ENCODE results near the gene VPS52.

The VPS52 gene

DNA sequence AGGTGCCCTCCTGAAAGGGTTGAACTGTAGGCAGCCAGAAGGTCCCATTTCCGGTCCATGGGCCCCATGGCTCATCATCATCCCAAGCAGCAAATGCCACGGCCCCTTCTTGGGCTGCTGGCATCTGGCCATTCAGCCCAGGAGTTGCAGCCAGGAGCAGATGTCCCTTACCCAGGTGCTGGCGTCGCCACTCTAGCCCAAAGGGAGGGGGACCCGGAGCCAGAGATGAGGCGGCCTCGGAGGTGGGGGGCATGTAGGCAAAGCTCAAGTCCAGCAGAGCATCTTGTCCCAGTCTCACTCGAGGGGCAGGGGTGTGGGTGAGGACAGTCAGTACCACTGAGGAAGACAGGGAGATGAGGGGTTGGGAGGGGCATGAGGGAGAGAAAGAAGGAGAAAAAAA is 33.4 kb upstream of the VPS52 start:
- TF ChIP-seq, protein P1, sequence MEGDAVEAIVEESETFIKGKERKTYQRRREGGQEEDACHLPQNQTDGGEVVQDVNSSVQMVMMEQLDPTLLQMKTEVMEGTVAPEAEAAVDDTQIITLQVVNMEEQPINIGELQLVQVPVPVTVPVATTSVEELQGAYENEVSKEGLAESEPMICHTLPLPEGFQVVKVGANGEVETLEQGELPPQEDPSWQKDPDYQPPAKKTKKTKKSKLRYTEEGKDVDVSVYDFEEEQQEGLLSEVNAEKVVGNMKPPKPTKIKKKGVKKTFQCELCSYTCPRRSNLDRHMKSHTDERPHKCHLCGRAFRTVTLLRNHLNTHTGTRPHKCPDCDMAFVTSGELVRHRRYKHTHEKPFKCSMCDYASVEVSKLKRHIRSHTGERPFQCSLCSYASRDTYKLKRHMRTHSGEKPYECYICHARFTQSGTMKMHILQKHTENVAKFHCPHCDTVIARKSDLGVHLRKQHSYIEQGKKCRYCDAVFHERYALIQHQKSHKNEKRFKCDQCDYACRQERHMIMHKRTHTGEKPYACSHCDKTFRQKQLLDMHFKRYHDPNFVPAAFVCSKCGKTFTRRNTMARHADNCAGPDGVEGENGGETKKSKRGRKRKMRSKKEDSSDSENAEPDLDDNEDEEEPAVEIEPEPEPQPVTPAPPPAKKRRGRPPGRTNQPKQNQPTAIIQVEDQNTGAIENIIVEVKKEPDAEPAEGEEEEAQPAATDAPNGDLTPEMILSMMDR (IDR thresholded peaks at IDR 0.05; ENCODE audit: low read depth, low read length), result no peak
- no peak for TF ChIP-seq MYC (IDR thresholded peaks at IDR 0.05; ENCODE audit: low read depth, low read length)
- no peak for TF ChIP-seq POLR2A (IDR thresholded peaks at IDR 0.05; ENCODE audit: extremely low read depth, insufficient read length)
- TF ChIP-seq, protein P2, sequence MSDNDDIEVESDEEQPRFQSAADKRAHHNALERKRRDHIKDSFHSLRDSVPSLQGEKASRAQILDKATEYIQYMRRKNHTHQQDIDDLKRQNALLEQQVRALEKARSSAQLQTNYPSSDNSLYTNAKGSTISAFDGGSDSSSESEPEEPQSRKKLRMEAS (IDR thresholded peaks at IDR 0.05; ENCODE audit: low read depth, low read length), result no peak
- H3K4me3 ChIP-seq (ENCODE audit: low read depth, low read length), result no peak overlapping the region
- DNase-seq (ENCODE audit: low read depth), result no peak

DNA sequence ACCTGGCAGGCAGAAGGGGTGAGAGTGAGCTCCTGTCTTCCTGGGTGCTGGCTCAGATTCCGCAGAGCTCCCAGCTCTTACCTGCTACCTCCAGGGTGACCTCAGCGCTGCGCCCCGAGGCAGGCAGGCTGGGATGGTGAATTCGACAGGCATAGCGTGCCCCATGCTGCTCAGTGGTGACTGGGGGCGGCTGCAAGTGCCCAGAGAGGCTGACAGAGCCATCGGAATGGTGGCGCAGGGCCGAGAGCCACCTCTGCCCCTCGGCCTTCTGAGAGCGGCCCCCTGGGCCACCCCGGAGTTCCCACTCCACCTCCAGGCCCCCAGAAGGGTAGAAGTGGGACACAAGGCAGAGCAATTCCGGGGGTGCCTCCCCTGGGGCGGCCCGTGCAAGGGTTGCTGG is 32.5 kb upstream of the VPS52 start:
- TF ChIP-seq MYC (IDR thresholded peaks at IDR 0.05; ENCODE audit: low read depth, low read length) (no peak), POLR2A (IDR thresholded peaks at IDR 0.05; ENCODE audit: extremely low read depth, insufficient read length) (no peak)
- TF ChIP-seq, protein P2 (IDR thresholded peaks at IDR 0.05; ENCODE audit: low read depth, low read length), result no peak
- TF ChIP-seq, protein P1 (IDR thresholded peaks at IDR 0.05; ENCODE audit: low read depth, low read length), result no peak
- H3K4me3 ChIP-seq (ENCODE audit: low read depth, low read length), result no peak overlapping the region
- DNase-seq (ENCODE audit: low read depth), result no peak

DNA sequence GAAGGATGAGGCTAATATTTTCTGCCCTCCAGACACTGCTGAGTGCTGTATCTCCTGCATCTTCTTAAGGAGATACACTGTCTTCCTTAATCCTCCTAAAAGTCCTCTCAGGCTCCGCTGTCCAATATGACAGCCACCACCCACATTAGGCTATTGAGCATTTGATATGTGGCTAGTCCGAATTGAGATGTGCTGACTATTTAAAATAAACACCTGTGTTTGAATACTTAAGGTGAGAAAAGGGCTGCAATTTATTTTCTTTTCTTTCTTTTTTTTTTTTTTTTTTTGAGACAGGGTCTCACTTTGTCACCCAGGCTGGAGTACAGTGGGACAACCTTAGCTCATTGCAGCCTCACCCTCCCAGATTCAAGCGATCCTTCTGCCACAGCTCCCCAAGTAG is 30.2 kb upstream of the VPS52 start:
- DNase-seq (ENCODE audit: low read depth), result no peak
- TF ChIP-seq, protein P1 (IDR thresholded peaks at IDR 0.05; ENCODE audit: low read depth, low read length), result no peak
- no peak for TF ChIP-seq MYC (IDR thresholded peaks at IDR 0.05; ENCODE audit: low read depth, low read length)
- TF ChIP-seq, protein P2 (IDR thresholded peaks at IDR 0.05; ENCODE audit: low read depth, low read length), result no peak
- H3K4me3 ChIP-seq (ENCODE audit: low read depth, low read length), result no peak overlapping the region

DNA sequence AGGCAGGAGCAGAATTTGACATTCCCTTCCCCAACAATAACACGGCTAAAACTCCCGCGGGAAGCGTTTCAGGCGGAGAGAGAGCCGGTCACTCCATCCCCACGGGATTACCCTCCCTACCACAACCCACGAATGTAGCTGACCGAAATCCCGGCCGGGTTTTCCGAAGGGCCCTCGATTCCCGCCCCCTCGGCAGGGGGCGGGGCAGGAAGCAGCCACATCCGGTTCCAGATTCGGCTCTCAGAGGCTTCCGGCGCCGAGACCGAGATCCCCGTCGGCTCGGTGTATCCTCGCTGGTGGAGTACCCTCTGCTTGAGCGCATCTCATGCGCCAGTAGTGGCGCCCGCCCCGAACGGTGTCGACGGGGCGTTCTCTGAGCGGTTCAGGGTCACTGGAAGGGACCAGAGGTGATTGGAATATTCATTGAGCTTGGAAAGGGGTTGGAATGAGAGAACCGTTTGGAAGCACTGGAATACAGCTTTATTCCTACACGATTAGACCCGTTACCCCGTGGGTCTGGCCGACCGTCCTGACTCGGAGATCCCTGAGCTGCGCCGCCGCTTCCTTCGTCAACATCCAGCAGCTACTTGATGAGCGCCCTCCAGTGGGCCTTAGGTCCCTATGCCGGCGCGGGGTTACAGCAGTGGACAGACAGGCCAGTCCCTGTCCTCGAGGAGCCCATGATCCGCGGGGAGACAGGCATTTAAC is 27.7 kb upstream of the VPS52 start:
- peak; percentile 97 for DNase-seq (ENCODE audit: low read depth)
- TF ChIP-seq POLR2A (IDR thresholded peaks at IDR 0.05; ENCODE audit: extremely low read depth, insufficient read length) (peak; percentile 86), MYC (IDR thresholded peaks at IDR 0.05; ENCODE audit: low read depth, low read length) (peak; percentile 37; the same call in 1 of the 2 replicates)
- TF ChIP-seq, protein P2 (IDR thresholded peaks at IDR 0.05; ENCODE audit: low read depth, low read length), result peak; percentile 39; the same call in 1 of the 2 replicates
- TF ChIP-seq, protein P1 (IDR thresholded peaks at IDR 0.05; ENCODE audit: low read depth, low read length), result peak; percentile 74

DNA sequence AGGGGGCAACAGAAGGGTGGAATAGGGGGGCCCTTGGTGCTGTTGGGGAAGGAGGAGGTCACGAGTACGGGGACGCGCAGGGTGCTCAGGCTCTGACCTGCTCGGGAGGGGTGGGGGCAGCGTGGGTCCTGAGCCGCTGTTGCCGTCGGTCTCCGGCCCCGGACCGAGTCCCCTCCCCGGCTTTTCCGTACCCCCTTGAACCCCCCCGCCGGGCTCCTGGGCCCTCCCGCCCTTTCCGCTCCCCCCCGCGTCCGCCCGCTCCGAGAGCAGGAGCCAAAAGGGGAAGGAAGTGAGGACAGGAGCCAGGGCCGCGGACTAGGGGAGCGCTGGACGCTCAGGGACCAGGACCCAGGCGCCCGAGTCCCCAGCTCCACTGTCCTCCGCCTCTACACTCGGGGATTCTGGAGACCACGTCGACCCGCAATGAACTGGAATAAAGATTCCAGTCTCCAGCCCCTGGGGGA is 27.1 kb upstream of the VPS52 start, which contains the start of gene RGL2:
TSS of gene RGL2 (minus strand) at position 170 of the 464 bp plus-strand sequence. CDS start 332 bp downstream, outside the sequence.
- peak; percentile 92 for DNase-seq (ENCODE audit: low read depth)
- H3K4me3 ChIP-seq (ENCODE audit: low read depth, low read length), result peak within 1 kb of the TSS; percentile 83
- TF ChIP-seq, protein P2 (IDR thresholded peaks at IDR 0.05; ENCODE audit: low read depth, low read length), result 0 out of 2 replicates have a peak, but pooled peaks have one; percentile 11
- TF ChIP-seq MYC (IDR thresholded peaks at IDR 0.05; ENCODE audit: low read depth, low read length) (0 out of 2 replicates have a peak, but pooled peaks have one; percentile 34), POLR2A (IDR thresholded peaks at IDR 0.05; ENCODE audit: extremely low read depth, insufficient read length) (peak; percentile 16)
- TF ChIP-seq, protein P1 (IDR thresholded peaks at IDR 0.05; ENCODE audit: low read depth, low read length), result no peak

More for the DNA sequence above, 27.7 kb upstream of the VPS52 start:
- peak overlapping the region; percentile 83 for H3K4me3 ChIP-seq (ENCODE audit: low read depth, low read length)
